ENCODE data around the gene HMHB1. TPM values are rescaled to one million over a fixed set of nuclear protein-coding genes. Genes with fewer than 3 reads are reported as not detected.
A peak's percentile ranks its signal among the peaks of the same experiment; 100 is the strongest.

The HMHB1 gene
- total RNA-seq, 5 donors from 2014 or later (not counting 1 experiment from before 2014, with no cell fraction given), result not detected

DNA sequence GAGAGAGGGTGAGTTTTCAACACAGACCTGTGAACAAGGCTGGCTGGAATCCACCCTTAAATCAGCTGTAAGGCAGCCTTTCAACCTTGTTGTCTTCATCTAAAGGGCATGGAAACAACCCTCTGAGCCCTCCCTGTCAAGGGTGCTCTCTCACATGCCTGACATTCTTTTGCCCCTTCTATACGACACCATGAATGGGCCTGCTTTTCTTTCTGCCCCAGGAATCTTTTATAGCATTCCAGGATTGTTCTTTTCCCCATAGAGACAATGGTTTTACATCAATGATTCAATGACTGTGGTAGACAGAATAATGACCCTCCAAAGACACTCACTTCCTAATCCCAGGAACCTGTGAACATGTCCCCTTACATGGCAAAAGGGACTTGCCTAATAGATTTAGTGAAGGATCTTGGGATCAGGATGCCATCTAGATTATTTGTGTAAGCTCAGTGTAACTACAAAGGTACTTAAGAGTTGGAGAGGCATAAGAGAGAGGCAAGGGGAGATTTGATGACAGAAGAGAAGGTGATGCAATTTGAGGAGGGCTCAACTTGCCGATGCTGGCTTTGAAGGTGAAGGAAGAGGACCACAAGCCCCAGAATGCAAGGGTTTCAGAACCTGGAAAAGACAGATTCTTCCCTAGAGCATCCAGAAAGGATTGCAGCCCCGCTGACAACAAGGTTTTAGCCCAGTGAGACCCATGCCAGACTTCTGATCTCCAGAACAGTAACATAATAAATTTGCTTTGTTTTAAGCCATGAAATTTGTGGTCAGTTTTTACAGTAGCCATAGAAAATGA is 29.2 kb upstream of the HMHB1 start:
- DNase-seq (no peak), ATAC-seq (replicated peaks in 1 of 4) (no peak)
- Mint-ChIP-seq H3K27ac (no peak overlapping the region), H3K27me3 (peaks cover 0 to 2% of the 10 kb centered on the region in 2 donors), H3K36me3 (no peaks in the 10 kb centered on the region), H3K4me3 (no peak overlapping the region), H3K4me1 (no peaks in the 10 kb centered on the region), H3K9me3 (peaks cover 5 to 6% (median 5%) of the 10 kb centered on the region in 3 donors)
- Histone ChIP-seq H3K9me3 (no peaks in the 10 kb centered on the region), H3K27me3 (replicated peaks in 1 of 2; ENCODE audit: control insufficient read depth in 2 of 2, extremely low read depth in 1 of 2, insufficient read depth in 2 of 2, low read length in 1 of 2) (no peaks in the 10 kb centered on the region), H3K36me3 (ENCODE audit: control insufficient read depth in 2 of 2, extremely low read depth in 1 of 2, insufficient read depth in 1 of 2, low read length in 1 of 2) (no peaks in the 10 kb centered on the region), H3K27ac (ENCODE audit: low read length) (no peak overlapping the region), H3K4me3 (ENCODE audit: control insufficient read depth in 1 of 2, extremely low read depth in 1 of 2, low read length in 1 of 2) (no peak overlapping the region), H3K4me1 (ENCODE audit: control insufficient read depth in 1 of 2, extremely low read depth in 1 of 2, insufficient read depth in 2 of 2, low read length in 2 of 2) (no peaks in the 10 kb centered on the region)
- CTCF ChIA-PET, result no interaction called here
- POLR2A ChIA-PET, result no interaction called here
- WGBS (ENCODE audit: insufficient coverage), result 78% methylated on average over 2 of the region's 3 CpGs

DNA sequence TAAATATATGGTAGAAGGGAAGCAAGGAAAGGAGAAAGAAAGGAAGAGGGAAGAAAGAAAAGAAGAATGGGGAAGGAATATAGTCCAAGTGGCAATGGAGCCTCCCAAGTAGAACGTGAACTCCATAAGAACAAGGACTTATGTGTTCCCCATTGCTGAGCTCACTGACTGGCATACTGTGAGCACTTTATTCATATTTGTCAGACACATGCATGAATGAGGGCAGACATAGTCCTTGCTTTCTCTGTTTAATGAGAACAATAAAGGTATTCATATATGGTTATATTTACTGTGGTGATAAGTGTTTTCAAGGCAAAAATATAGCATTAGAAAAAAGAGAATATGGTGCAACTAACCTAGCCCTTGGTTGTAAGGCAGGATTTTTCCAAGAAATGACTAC is 23.6 kb upstream of the HMHB1 start:
- no CpG with 5 or more reads among the region's 1 CpG for WGBS (ENCODE audit: insufficient coverage)
- Histone ChIP-seq H3K27ac (ENCODE audit: low read length) (no peak overlapping the region), H3K4me1 (ENCODE audit: control insufficient read depth in 1 of 2, extremely low read depth in 1 of 2, insufficient read depth in 2 of 2, low read length in 2 of 2) (no peaks in the 10 kb centered on the region), H3K27me3 (replicated peaks in 1 of 2; ENCODE audit: control insufficient read depth in 2 of 2, extremely low read depth in 1 of 2, insufficient read depth in 2 of 2, low read length in 1 of 2) (no peaks in the 10 kb centered on the region), H3K36me3 (ENCODE audit: control insufficient read depth in 2 of 2, extremely low read depth in 1 of 2, insufficient read depth in 1 of 2, low read length in 1 of 2) (no peaks in the 10 kb centered on the region), H3K9me3 (no peaks in the 10 kb centered on the region), H3K4me3 (ENCODE audit: control insufficient read depth in 1 of 2, extremely low read depth in 1 of 2, low read length in 1 of 2) (no peak overlapping the region)
- no peaks in the 10 kb centered on the region for H3K36me3 Mint-ChIP-seq
- peaks cover 5 to 7% of the 10 kb centered on the region in 2 donors for H3K27me3 Mint-ChIP-seq
- peaks cover 4 to 8% (median 8%) of the 10 kb centered on the region in 3 donors for H3K4me1 Mint-ChIP-seq
- ATAC-seq (replicated peaks in 1 of 4), result no peak
- no peak for DNase-seq
- no peak overlapping the region for H3K27ac Mint-ChIP-seq
- ChIA-PET CTCF (no interaction called here), POLR2A (no interaction called here)
- no peak overlapping the region for H3K4me3 Mint-ChIP-seq
- peaks cover 0 to 2% (median 0%) of the 10 kb centered on the region in 3 donors for H3K9me3 Mint-ChIP-seq

DNA sequence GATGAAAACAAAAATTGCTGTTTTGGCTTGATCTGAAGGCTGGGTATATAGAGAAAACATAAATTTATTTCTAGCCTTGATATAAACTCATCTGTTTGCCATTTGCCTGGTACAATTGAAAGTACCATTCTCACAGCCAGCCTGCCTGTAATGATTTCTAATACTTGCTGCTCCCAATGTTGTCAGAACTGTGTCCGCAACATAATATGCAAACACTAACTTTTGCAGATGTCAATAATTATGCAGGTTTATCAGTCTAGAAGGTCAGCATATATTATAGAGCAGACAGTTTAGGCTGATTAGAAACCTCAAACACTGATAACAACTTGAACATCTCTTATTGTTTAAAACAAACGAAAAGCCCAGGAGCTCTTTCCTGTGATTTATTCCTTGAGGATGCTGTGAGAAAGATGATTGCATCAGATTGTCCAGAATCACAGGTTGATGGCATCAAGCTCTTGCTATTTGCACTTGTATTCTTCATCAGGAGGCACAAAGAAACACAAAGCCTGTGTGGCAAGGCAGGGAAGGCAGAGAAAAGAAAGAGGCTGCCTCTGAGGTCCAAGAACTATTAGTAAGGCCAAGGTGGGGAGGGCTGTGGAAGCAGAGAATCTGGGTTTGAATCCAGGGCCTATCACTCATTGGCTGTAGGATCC is 21.4 kb upstream of the HMHB1 start:
- ChIA-PET POLR2A (no interaction called here), CTCF (no interaction called here)
- Histone ChIP-seq H3K27me3 (replicated peaks in 1 of 2; ENCODE audit: control insufficient read depth in 2 of 2, extremely low read depth in 1 of 2, insufficient read depth in 2 of 2, low read length in 1 of 2) (no peaks in the 10 kb centered on the region), H3K9me3 (no peaks in the 10 kb centered on the region), H3K4me1 (ENCODE audit: control insufficient read depth in 1 of 2, extremely low read depth in 1 of 2, insufficient read depth in 2 of 2, low read length in 2 of 2) (no peaks in the 10 kb centered on the region), H3K4me3 (ENCODE audit: control insufficient read depth in 1 of 2, extremely low read depth in 1 of 2, low read length in 1 of 2) (no peak overlapping the region), H3K27ac (ENCODE audit: low read length) (no peak overlapping the region), H3K36me3 (ENCODE audit: control insufficient read depth in 2 of 2, extremely low read depth in 1 of 2, insufficient read depth in 1 of 2, low read length in 1 of 2) (no peaks in the 10 kb centered on the region)
- no peak overlapping the region for H3K27ac Mint-ChIP-seq
- ATAC-seq (replicated peaks in 1 of 4) (no peak), DNase-seq (no peak)
- H3K36me3 Mint-ChIP-seq, result no peaks in the 10 kb centered on the region
- H3K9me3 Mint-ChIP-seq, result no peaks in the 10 kb centered on the region
- H3K4me3 Mint-ChIP-seq, result no peak overlapping the region
- H3K27me3 Mint-ChIP-seq, result peaks cover 5 to 7% of the 10 kb centered on the region in 2 donors
- peaks cover 4 to 8% (median 8%) of the 10 kb centered on the region in 3 donors for H3K4me1 Mint-ChIP-seq
- no CpG with 5 or more reads among the region's 2 CpGs for WGBS (ENCODE audit: insufficient coverage)

DNA sequence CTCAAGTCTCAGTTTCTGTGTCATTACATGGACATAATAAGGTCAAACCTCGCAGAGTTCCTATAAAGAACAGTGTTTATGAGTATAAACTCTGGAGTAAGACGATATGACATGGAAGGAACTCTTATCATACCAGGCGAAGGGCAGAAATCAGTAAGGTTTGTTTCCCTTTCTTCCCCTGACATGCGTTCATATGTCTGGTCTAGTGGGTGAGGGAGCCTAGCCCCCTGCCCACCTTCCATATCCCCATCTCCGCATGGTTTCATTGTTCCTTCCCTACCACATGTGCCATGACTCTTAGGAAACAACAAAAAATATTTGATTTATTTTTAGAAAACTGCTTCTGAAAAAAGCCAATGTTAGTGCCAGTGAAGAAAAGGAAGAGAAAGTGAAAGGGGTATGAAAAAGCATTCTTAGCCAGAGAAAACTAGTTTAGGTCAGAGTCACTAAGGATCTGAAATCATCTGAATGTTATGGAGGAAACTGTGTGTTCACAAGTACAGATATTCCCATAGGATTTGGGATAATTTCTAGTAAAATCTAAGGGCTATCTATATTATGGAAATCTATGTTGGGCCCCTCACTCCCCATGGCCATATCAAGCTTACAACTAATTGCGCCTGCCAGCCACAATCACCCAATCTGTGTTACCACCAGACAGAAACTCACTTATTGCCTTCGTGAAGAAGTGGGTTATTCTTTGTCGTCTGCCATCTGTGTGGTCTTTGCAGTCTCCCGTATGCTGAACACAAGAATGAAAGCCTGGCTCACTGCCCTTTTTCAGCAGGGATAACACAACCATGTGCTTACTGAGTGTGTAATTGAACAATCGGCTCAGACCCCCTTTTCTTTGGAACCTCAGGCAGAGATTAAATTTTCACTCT is 19.9 kb upstream of the HMHB1 start:
- Histone ChIP-seq H3K36me3 (ENCODE audit: control insufficient read depth in 2 of 2, extremely low read depth in 1 of 2, insufficient read depth in 1 of 2, low read length in 1 of 2) (no peaks in the 10 kb centered on the region), H3K9me3 (no peaks in the 10 kb centered on the region), H3K27me3 (replicated peaks in 1 of 2; ENCODE audit: control insufficient read depth in 2 of 2, extremely low read depth in 1 of 2, insufficient read depth in 2 of 2, low read length in 1 of 2) (no peaks in the 10 kb centered on the region), H3K4me1 (ENCODE audit: control insufficient read depth in 1 of 2, extremely low read depth in 1 of 2, insufficient read depth in 2 of 2, low read length in 2 of 2) (no peaks in the 10 kb centered on the region), H3K27ac (ENCODE audit: low read length) (no peak overlapping the region), H3K4me3 (ENCODE audit: control insufficient read depth in 1 of 2, extremely low read depth in 1 of 2, low read length in 1 of 2) (no peak overlapping the region)
- 50% methylated on average over 2 of the region's 10 CpGs for WGBS (ENCODE audit: insufficient coverage)
- ATAC-seq (replicated peaks in 1 of 4) (no peak), DNase-seq (no peak)
- Mint-ChIP-seq H3K4me1 (peaks cover 4 to 11% (median 8%) of the 10 kb centered on the region in 3 donors), H3K27ac (peak overlapping the region in 1 of 2 donors; percentile 25), H3K9me3 (no peaks in the 10 kb centered on the region), H3K36me3 (no peaks in the 10 kb centered on the region), H3K27me3 (peaks cover 5% of the 10 kb centered on the region in 2 donors), H3K4me3 (peak overlapping the region; percentile 13 to 43 (median 31))
- ChIA-PET POLR2A (no interaction called here), CTCF (no interaction called here)

DNA sequence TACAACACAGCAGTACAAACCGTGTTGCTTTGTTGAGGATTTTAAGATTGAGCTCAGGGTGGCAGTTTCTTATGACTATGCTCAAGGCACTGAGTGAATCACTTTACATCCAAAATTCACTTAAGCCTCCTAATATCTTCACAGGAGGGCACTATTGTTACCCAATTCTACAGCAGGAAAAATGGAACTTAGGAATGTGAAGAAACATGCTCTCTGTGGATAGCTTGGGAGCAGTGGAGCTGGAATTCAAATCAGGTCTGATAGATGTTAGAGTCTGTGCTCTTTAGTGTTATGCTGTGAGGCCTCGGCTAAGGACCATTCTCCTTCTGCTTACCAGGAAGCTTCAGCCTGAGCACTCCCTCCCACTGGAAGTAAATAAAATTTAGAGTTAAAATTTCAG is 18.7 kb upstream of the HMHB1 start:
- ChIA-PET CTCF (no interaction called here), POLR2A (no interaction called here)
- H3K4me1 Mint-ChIP-seq, result peaks cover 4 to 11% (median 8%) of the 10 kb centered on the region in 3 donors
- Histone ChIP-seq H3K4me3 (ENCODE audit: control insufficient read depth in 1 of 2, extremely low read depth in 1 of 2, low read length in 1 of 2) (no peak overlapping the region), H3K9me3 (no peaks in the 10 kb centered on the region), H3K27me3 (replicated peaks in 1 of 2; ENCODE audit: control insufficient read depth in 2 of 2, extremely low read depth in 1 of 2, insufficient read depth in 2 of 2, low read length in 1 of 2) (no peaks in the 10 kb centered on the region), H3K36me3 (ENCODE audit: control insufficient read depth in 2 of 2, extremely low read depth in 1 of 2, insufficient read depth in 1 of 2, low read length in 1 of 2) (no peaks in the 10 kb centered on the region), H3K4me1 (ENCODE audit: control insufficient read depth in 1 of 2, extremely low read depth in 1 of 2, insufficient read depth in 2 of 2, low read length in 2 of 2) (no peaks in the 10 kb centered on the region), H3K27ac (ENCODE audit: low read length) (no peak overlapping the region)
- DNase-seq (no peak), ATAC-seq (replicated peaks in 1 of 4) (no peak)
- no peak overlapping the region for H3K27ac Mint-ChIP-seq
- H3K27me3 Mint-ChIP-seq, result peaks cover 2 to 3% of the 10 kb centered on the region in 2 donors
- H3K36me3 Mint-ChIP-seq, result no peaks in the 10 kb centered on the region
- no CpG with 5 or more reads among the region's 2 CpGs for WGBS (ENCODE audit: insufficient coverage)
- no peaks in the 10 kb centered on the region for H3K9me3 Mint-ChIP-seq
- no peak overlapping the region for H3K4me3 Mint-ChIP-seq

DNA sequence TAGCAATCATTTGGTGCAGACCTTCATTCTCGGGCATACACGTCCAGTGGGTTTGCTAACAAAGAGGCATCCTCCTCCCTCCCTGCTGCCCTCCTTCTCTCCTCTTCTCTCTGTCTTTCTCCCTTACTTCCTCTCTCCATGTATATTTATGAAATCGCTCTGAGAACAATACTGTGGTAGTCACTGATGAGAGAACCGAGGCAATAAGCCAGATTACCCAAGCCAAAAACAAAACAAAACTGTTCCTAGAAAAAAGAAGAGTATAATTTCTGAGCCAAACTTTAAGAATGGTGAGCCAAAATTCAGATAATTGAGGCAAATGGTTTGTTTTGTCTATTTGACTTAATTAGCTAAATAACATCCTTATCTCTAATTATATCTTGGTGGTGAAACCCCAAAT is 15.8 kb upstream of the HMHB1 start:
- H3K27me3 ChIP-seq (replicated peaks in 1 of 2; ENCODE audit: control insufficient read depth in 2 of 2, extremely low read depth in 1 of 2, insufficient read depth in 2 of 2, low read length in 1 of 2), result no peaks in the 10 kb centered on the region
- CTCF ChIA-PET, result no interaction called here
- Mint-ChIP-seq H3K27ac (no peak overlapping the region), H3K9me3 (no peaks in the 10 kb centered on the region), H3K36me3 (no peaks in the 10 kb centered on the region), H3K4me1 (peaks cover 4 to 17% (median 10%) of the 10 kb centered on the region in 3 donors), H3K27me3 (peaks cover 3 to 4% of the 10 kb centered on the region in 2 donors), H3K4me3 (no peak overlapping the region)
- H3K36me3 ChIP-seq (ENCODE audit: control insufficient read depth in 2 of 2, extremely low read depth in 1 of 2, insufficient read depth in 1 of 2, low read length in 1 of 2), result no peaks in the 10 kb centered on the region
- POLR2A ChIA-PET, result interaction anchor here in 1 of 2 donors (0.6 kb wide), 1 partner anchor 384 kb away, joined by 4 read pairs; no protein-coding TSS in a partner anchor
- H3K4me1 ChIP-seq (ENCODE audit: control insufficient read depth in 1 of 2, extremely low read depth in 1 of 2, insufficient read depth in 2 of 2, low read length in 2 of 2), result no peaks in the 10 kb centered on the region
- no peak for ATAC-seq (replicated peaks in 1 of 4)
- no peaks in the 10 kb centered on the region for H3K9me3 ChIP-seq
- H3K27ac ChIP-seq (ENCODE audit: low read length), result no peak overlapping the region
- no CpG with 5 or more reads among the region's 4 CpGs for WGBS (ENCODE audit: insufficient coverage)
- H3K4me3 ChIP-seq (ENCODE audit: control insufficient read depth in 1 of 2, extremely low read depth in 1 of 2, low read length in 1 of 2), result no peak overlapping the region
- no peak for DNase-seq

All from T-cell (primary cell).